H1 (cell line): ENCODE data around the gene CCNB1. TPM values are rescaled to one million over a fixed set of nuclear protein-coding genes. Genes with fewer than 3 reads are reported as not detected.

Source experiments
- ATF3 ChIP-seq: IDR thresholded peaks from 2 replicates; pipeline ENCODE4 v1.6.1; 2011; ENCODE audit warnings: low read depth, mild to moderate bottlenecking, low read length; ENCODE audit not compliant: insufficient read depth
- BCL11A ChIP-seq, 2 experiments: IDR thresholded peaks; one replicate each; pipeline ENCODE4 v1.6.1; 2011; ENCODE audit warnings: low read depth in 2 of 2, low read length in 2 of 2, mild to moderate bottlenecking in 2 of 2
- CBX5 ChIP-seq: fragments of 300-800, 300-1000 bp; sonication (generic); IDR thresholded peaks from 2 replicates; pipeline ENCODE4 v1.7.1; 2016; ENCODE audit warnings: antibody characterized with exemption, low read length, low read depth
- CHD2 ChIP-seq: IDR thresholded peaks from 2 replicates; pipeline ENCODE4 v1.6.1; 2012; ENCODE audit warnings: low read length, improper control_type of control experiment
- JUND ChIP-seq: IDR thresholded peaks from 2 replicates; pipeline ENCODE4 v1.6.1; 2011; ENCODE audit warnings: mild to moderate bottlenecking, improper control_type of control experiment, low read length
- KDM4A ChIP-seq: IDR thresholded peaks from one replicate; pipeline ENCODE4 v1.7.1; 2012; ENCODE audit warnings: low read depth, mild to moderate bottlenecking, moderate library complexity, low read length, inconsistent platforms; ENCODE audit not compliant: severe bottlenecking
- NRF1 ChIP-seq: IDR thresholded peaks from 2 replicates; pipeline ENCODE4 v1.6.1; 2011; ENCODE audit warnings: mild to moderate bottlenecking, low read depth, low read length, improper control_type of control experiment
- RNF2 ChIP-seq: fragments of 200-900, 300-1000 bp; sonication (generic); IDR thresholded peaks from 2 replicates; pipeline ENCODE4 v1.7.1; 2016; ENCODE audit warnings: borderline replicate concordance, low read depth, mild to moderate bottlenecking, antibody characterized with exemption, low read length; ENCODE audit not compliant: poor library complexity, severe bottlenecking; ENCODE audit errors: missing control alignments
- TAF1 ChIP-seq: IDR thresholded peaks from 2 replicates; pipeline ENCODE4 v1.6.1; 2011; ENCODE audit warnings: mild to moderate bottlenecking, low read depth, low read length
- polyA plus RNA-seq, 7 experiments: library from polyadenylated mRNA; depleted of rRNA in 3 of 7; stranded (reverse) in 5 of 7; unstranded in 2 of 7; fragments of >200 nt in 5 of 7; fragments of 200-250 nt in 2 of 7; gene quantifications; 1 replicate in 5 of 7; 2 replicates in 1 of 7; 4 replicates in 1 of 7; pipeline versions ENCODE4 v1.2.1 to v1.2.3, GENCODE V29; 2011 to 2013; ENCODE audit warnings: missing spikeins in 2 of 7, mixed read lengths in 2 of 7
- total RNA-seq: library from RNA; stranded (reverse); fragmentation: NEBNext Ultra II Directional; extraction: Animal tissue kit (Norgen Biotek cat#: 25700); gene quantifications from 2 replicates; pipeline ENCODE4 v1.2.1, GENCODE V29; 2021

The CCNB1 gene
- total and polyA plus RNA-seq, 2 of the 8 experiments (the other 6 are each of a cell fraction or from before 2014, with no cell fraction given) = 122 to 338 TPM

GRCh38 chr5:69134126-69134525 lies 32.8 kb upstream of the CCNB1 start (continued):
- TF ChIP-seq BCL11A (IDR thresholded peaks at IDR 0.05; ENCODE audit: low read depth in 2 of 2, low read length in 2 of 2) = no peak
- no peak for TF ChIP-seq RNF2
- TF ChIP-seq CHD2 = no peak
- no peak for TF ChIP-seq TAF1
- no peak for TF ChIP-seq KDM4A
- TF ChIP-seq ATF3 = no peak
- no peak for TF ChIP-seq JUND
- no peak for TF ChIP-seq NRF1
- TF ChIP-seq CBX5 = no peak
